GM10266 (cell line): Measurements from ENCODE around the gene TMEM185A.
"Not testable (repeated sequence)": the region's sequence is repeated elsewhere in the genome, so short reads cannot be mapped to it uniquely, and the experiment has no call there.

ENCODE experiments used
- DNase-seq: peaks from one replicate; pipeline ENCODE4 v3.0.0; 2012; ENCODE audit errors: extremely low spot score
- TF ChIP-seq, protein P1 (sequence below): IDR thresholded peaks from 2 replicates; pipeline ENCODE4 v1.5.1; 2012; ENCODE audit warnings: mild to moderate bottlenecking, low read depth; ENCODE audit not compliant: control insufficient read depth, insufficient read depth; ENCODE audit errors: missing control alignments

TMEM185A gene

DNA sequence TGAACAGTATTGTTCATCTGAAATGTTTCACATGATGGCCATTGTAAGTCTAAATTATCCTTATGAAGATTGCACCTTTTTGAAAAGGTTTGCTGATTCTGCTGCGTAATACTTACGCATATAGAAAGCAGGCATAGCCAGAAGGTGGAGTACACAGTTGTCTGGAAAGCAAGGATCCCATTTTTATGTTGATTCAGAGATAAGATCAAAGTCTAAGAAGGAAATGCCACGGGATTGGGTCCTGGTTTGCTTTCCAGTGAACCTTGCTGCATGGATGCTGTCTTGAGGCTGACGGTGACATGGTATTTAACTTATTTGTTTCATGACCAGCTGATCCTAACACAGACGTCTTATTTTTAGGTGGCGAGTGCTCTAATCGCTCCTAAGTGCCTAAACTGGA is 59.8 kb downstream of the TMEM185A start:
- TF ChIP-seq, protein P1, sequence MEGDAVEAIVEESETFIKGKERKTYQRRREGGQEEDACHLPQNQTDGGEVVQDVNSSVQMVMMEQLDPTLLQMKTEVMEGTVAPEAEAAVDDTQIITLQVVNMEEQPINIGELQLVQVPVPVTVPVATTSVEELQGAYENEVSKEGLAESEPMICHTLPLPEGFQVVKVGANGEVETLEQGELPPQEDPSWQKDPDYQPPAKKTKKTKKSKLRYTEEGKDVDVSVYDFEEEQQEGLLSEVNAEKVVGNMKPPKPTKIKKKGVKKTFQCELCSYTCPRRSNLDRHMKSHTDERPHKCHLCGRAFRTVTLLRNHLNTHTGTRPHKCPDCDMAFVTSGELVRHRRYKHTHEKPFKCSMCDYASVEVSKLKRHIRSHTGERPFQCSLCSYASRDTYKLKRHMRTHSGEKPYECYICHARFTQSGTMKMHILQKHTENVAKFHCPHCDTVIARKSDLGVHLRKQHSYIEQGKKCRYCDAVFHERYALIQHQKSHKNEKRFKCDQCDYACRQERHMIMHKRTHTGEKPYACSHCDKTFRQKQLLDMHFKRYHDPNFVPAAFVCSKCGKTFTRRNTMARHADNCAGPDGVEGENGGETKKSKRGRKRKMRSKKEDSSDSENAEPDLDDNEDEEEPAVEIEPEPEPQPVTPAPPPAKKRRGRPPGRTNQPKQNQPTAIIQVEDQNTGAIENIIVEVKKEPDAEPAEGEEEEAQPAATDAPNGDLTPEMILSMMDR: no peak
- DNase-seq: no peak

DNA sequence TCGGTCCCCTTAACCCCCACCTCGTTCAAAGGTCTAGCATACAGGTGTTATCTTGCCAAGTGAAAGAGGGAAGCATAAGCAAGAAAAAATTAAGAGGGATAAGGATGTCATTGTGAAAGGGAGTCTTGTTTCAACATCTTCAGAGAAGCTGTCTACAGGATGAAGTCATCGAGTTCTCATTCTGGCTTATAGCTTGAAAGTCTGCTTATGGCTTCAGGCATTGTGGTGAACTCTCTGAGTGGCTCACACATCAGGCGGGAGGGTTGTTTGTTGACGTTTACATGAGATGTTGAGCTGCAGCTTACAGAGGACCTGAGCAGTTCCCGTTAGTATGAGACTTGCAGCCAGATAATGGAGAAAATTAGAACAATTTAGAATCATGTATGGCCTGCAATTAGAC is 60.9 kb downstream of the TMEM185A start:
- TF ChIP-seq, protein P1: no peak
- DNase-seq: no peak

DNA sequence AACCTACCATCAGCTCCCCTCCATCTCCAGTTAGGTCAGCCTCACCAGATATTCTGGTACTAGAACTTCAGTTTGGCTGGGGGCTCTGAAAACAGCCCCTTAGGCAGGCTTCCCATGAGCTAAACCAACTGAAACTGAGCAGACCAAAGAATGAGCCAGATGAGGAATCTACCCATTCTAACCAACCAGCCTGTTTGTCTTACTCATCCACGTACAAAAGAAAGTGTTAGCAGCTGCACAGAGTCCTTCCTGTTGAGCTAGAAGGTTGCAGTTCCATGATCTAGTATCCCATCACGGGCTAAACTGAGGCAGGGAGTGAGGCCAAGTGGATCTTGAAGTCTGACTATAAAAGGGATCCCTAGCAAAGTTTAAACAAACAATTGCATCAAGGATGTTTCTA is 61.8 kb downstream of the TMEM185A start:
- TF ChIP-seq, protein P1: no peak
- DNase-seq: no peak

- TF ChIP-seq, protein P1: no peak
- no peak for DNase-seq
These were observed 62.8 kb downstream of the TMEM185A start for GRCh38 chrX:149568701-149569296.

DNA sequence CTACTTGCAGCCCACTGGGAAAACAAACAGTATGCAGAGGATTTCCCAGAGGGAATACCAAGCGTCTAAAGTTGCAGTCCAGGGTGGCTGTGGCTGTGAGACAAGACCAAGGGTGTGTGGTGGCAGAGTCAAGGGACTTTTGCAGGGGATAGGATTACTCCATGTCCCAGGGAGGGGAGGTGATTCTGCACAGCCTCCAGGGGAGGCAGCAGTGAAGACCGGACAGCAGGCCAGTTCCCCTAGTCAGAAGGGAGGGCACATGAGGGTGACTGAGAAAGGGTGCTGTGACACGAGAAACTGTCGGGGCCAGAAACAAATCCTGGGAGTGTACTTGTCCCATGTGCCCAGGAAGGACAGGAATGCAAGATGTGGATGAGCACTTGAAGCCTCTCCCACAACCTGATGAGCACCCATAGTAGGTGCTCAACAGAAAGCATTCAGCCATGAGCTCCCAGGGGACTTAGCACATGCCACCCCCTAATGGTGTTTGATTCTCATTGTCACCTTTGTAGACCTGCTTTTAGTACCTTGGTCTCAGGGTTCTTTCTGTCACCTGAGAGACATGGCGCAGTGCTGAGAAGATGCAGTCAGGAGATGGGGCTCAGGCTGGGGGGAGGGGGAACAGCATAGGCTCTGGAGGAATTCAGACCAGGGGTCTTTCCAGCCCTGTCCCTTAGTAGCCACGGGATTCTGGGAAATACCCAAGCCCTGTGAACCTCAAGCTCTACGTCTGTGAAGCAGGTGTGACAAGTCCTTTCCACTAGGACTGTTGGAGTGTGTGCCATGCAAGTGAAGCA is 63.8 kb downstream of the TMEM185A start:
- DNase-seq: no peak
- TF ChIP-seq, protein P1: no peak

GRCh38 chrX:149563359-149563758 is 68.2 kb downstream of the TMEM185A start:
- TF ChIP-seq, protein P1: no peak

GRCh38 chrX:149555251-149555650 is 76.3 kb downstream of the TMEM185A start:
- not testable (repeated sequence) for DNase-seq

More at GRCh38 chrX:149563359-149563758, 68.2 kb downstream of the TMEM185A start:
- no peak for DNase-seq

GRCh38 chrX:149551939-149552248 is 79.7 kb downstream of the TMEM185A start:
- DNase-seq: not testable (repeated sequence)

- DNase-seq: not testable (repeated sequence)
These were observed 80.2 kb downstream of the TMEM185A start for GRCh38 chrX:149551245-149551938.

- DNase-seq: not testable (repeated sequence)
These were observed 81.1 kb downstream of the TMEM185A start for GRCh38 chrX:149550454-149550853.

DNA sequence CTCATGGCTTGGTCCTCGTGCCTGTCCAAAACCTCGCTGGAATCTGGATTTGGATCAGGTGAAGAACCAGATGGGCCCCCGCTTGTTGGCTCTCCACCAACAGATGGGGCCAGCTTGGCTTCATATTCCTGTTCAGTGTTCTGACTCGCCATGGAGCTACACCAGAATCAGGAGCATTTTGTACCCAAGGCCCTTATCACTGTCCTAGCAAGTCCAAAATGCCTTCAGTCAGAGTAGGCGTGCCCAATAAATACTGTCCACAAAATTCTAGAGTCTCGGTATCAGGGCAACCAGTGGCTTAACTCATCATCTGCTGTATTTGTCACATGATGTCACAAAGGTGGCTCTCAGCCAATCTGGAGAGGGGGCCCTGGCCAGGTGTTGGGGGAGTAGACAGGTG is 81.9 kb downstream of the TMEM185A start, which contains the start of gene HSFX3:
HSFX3 (minus strand) TSS at position 224 of the 400 bp plus-strand sequence; CDS start at position 152, 72 bp downstream.
- DNase-seq: not testable (repeated sequence)

DNA sequence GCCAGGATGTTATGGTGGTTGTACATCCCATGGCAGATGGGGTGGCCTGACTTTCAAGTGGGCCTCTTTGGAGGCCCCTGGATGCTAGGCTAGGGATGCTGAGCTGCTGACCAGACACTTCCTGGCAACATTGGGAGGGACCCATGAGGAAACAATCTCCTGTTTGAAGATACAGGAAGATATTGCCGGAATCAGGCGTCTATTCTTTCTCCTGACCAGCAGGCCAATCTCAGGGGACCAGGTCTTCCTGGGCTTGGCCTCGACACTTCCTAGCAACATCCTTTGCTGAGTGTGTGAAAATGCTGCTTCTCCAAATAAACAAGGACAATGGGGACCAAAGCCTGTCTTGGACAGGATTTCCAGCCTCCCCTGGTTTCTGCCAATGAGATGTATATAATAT is 83.8 kb downstream of the TMEM185A start:
- not testable (repeated sequence) for DNase-seq

GRCh38 chrX:149546962-149547361 is 84.6 kb downstream of the TMEM185A start:
- DNase-seq: not testable (repeated sequence)
